GM12865 (cell line): ENCODE data around the gene NISCH.
A peak's percentile ranks its signal among the peaks of the same experiment; 100 is the strongest.

ENCODE experiments used
- DNase-seq: peaks from one replicate; pipeline ENCODE4 v3.0.0; 2010; ENCODE audit warnings: low read depth
- H3K4me3 ChIP-seq: 2 replicates; pipeline ENCODE4 v1.5.1; 2011; ENCODE audit warnings: mild to moderate bottlenecking, low read depth, low read length, control low read depth
- TF ChIP-seq, protein P1 (sequence below): IDR thresholded peaks from 2 replicates; pipeline ENCODE4 v1.5.1; 2011; ENCODE audit warnings: low read length, control low read depth, low read depth, inconsistent platforms; ENCODE audit not compliant: insufficient read depth; ENCODE audit errors: missing control alignments

NISCH gene

DNA sequence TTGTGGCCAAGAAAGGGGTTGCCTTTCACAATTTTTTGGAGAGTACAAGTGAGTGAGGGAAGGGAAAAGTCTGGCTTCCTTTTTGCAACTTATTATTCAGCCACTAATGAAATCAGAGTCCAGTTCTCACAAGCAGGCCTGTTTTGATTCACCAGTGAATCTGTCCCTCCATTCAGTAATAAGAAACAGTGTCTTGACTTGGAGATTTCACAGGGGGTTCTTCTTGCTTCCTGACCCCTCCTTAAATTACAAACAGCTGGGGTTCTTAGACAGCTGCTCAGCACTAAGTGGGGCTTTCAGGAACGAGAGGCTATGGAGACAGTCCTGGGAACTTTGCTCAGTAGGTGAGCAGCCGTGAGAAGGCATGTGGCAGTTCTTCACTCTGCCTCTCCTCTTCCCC is 35.0 kb upstream of the NISCH start:
- TF ChIP-seq, protein P1, sequence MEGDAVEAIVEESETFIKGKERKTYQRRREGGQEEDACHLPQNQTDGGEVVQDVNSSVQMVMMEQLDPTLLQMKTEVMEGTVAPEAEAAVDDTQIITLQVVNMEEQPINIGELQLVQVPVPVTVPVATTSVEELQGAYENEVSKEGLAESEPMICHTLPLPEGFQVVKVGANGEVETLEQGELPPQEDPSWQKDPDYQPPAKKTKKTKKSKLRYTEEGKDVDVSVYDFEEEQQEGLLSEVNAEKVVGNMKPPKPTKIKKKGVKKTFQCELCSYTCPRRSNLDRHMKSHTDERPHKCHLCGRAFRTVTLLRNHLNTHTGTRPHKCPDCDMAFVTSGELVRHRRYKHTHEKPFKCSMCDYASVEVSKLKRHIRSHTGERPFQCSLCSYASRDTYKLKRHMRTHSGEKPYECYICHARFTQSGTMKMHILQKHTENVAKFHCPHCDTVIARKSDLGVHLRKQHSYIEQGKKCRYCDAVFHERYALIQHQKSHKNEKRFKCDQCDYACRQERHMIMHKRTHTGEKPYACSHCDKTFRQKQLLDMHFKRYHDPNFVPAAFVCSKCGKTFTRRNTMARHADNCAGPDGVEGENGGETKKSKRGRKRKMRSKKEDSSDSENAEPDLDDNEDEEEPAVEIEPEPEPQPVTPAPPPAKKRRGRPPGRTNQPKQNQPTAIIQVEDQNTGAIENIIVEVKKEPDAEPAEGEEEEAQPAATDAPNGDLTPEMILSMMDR = no peak
- no peak for DNase-seq
- no peak overlapping the region for H3K4me3 ChIP-seq

GRCh38 chr3:52422669-52423068 is 32.7 kb upstream of the NISCH start:
- no peak overlapping the region for H3K4me3 ChIP-seq
- TF ChIP-seq, protein P1 = no peak
- no peak for DNase-seq

GRCh38 chr3:52423173-52423572 is 32.2 kb upstream of the NISCH start:
- no peak for DNase-seq
- H3K4me3 ChIP-seq = no peak overlapping the region
- TF ChIP-seq, protein P1 = no peak

- TF ChIP-seq, protein P1 = peak; percentile 68
- no peak overlapping the region for H3K4me3 ChIP-seq
- DNase-seq = peak; percentile 58
These were observed 27.0 kb upstream of the NISCH start for GRCh38 chr3:52428151-52429005.

GRCh38 chr3:52429031-52429430 is 26.4 kb upstream of the NISCH start:
- no peak overlapping the region for H3K4me3 ChIP-seq
- no peak for DNase-seq
- TF ChIP-seq, protein P1 = no peak

DNA sequence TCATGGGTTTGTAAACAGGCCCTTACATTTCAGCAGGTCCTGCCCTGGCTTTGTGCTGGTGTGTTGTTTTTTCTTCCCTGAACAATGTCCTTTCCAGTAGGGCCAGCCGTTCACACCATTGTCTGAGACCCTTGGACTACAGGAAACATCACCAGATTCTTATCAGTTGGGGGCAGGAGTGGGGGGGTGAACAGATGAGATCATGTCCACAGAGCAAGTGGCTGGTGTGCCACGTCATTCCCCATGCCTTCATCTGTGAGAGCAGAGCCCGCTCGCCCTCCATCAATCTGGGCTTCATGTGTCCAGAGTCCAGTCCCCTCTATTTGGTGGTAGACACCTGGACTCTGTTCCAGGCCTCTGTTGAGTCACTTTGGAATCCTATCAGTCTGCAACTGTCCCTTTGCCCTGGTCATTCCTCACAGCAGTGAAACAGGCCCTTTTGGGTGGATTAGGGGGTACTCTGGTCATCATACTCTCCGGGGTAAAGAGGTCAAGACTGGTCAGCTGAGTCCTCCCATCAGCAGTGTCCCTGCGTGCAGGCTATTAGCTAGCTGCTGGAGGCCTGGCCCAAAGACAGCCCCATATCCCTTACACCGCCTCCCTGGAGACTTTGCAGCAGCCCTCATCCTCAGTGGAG is 25.5 kb upstream of the NISCH start:
- no peak for DNase-seq
- TF ChIP-seq, protein P1 = no peak

More for the DNA sequence above, 25.5 kb upstream of the NISCH start:
- H3K4me3 ChIP-seq = no peak overlapping the region
